HepG2 (cell line): ENCODE results near the gene SGPP1. TPM values are rescaled to one million over a fixed set of nuclear protein-coding genes. Genes with fewer than 3 reads are reported as not detected.
A peak's percentile ranks its signal among the peaks of the same experiment; 100 is the strongest.

Experiments used
- ATAC-seq: fragments of 200-7000 bp; cut with Tn5 transposase; 3 replicates; pipeline ENCODE4 v1.9.1; 2020; ENCODE audit warnings: mild to moderate bottlenecking, moderate library complexity
- BruUV-seq: library from RNA; stranded (reverse); fragments of 400-500 nt; replicated peaks from 2 replicates; lab custom pipeline; 2021; lab: Mats Ljungman, UMichigan
- CTCF ChIA-PET: fragments of 300-600 bp; formaldehyde crosslinking; extraction: SDS; loops from one replicate; lab custom pipeline; 2021; ENCODE audit warnings: low total read pairs, inconsistent platforms, low intra/inter-chr PET ratio; lab: Yijun Ruan, JAX
- POLR2A ChIA-PET: fragments of 350-600 bp; sonication (Branson Sonifier 250); formaldehyde crosslinking; loops from one replicate; lab custom pipeline; 2020; ENCODE audit warnings: antibody characterized with exemption, inconsistent platforms; lab: Yijun Ruan, JAX
- DNase-seq: peaks from one replicate; pipeline ENCODE4 v3.0.0-alpha.2; 2015; ENCODE audit warnings: low spot score
- FAIRE-seq: peaks from 3 replicates; lab custom pipeline; 2011; peaks lifted over from hg19 to GRCh38; lab: Jason Lieb, UNC
- H2AFZ ChIP-seq: one replicate; pipeline ENCODE4 v1.6.1; 2011; ENCODE audit warnings: low read length, inconsistent platforms
- H3K27ac ChIP-seq: fragments of 300-600 bp; 3 replicates; pipeline ENCODE4 v1.8.0; 2011; ENCODE audit warnings: mixed run types, mild to moderate bottlenecking, mixed read lengths, low read length, inconsistent platforms; ENCODE audit not compliant: insufficient read depth; ENCODE audit errors: extremely low read length
- H3K27me3 ChIP-seq, 2 experiments: fragments of 200-600 bp in 1 of 2; 2 replicates in 1 of 2; 3 replicates in 1 of 2; pipeline versions ENCODE4 v1.6.0 to v1.8.0; 2011; ENCODE audit warnings: low read length in 2 of 2, mild to moderate bottlenecking in 2 of 2, moderate library complexity in 2 of 2, inconsistent platforms in 1 of 2; ENCODE audit not compliant: insufficient read depth in 2 of 2, control insufficient read depth in 1 of 2
- H3K36me3 ChIP-seq, 2 experiments: fragments of 200-600 bp in 1 of 2; replicated peaks in 1 of 2; 2 replicates in 1 of 2; 3 replicates in 1 of 2; pipeline versions ENCODE4 v1.5.1 to v1.8.0; 2011; ENCODE audit warnings: low read length in 2 of 2, inconsistent platforms in 1 of 2; ENCODE audit not compliant: insufficient read depth in 2 of 2, control insufficient read depth in 1 of 2
- H3K4me1 ChIP-seq: 2 replicates; pipeline ENCODE4 v1.5.1; 2012; ENCODE audit warnings: low read length, inconsistent platforms; ENCODE audit not compliant: insufficient read depth
- H3K4me2 ChIP-seq: 2 replicates; pipeline ENCODE4 v1.6.0; 2011; ENCODE audit warnings: low read depth, low read length, inconsistent platforms
- H3K4me3 ChIP-seq, 3 experiments: fragments of 200-600 bp in 1 of 3; sonication (generic), shearing (Covaris generic) in 1 of 3; replicated peaks in 1 of 3; 2 replicates each; pipeline ENCODE4 v1.5.1; 2011 to 2016; ENCODE audit warnings: low read length in 3 of 3, inconsistent platforms in 2 of 3, low read depth in 2 of 3, mild to moderate bottlenecking in 2 of 3, control low read depth in 1 of 3, mixed read lengths in 1 of 3; ENCODE audit not compliant: insufficient read depth in 1 of 3
- H3K79me2 ChIP-seq: one replicate; pipeline ENCODE4 v1.6.1; 2011; ENCODE audit warnings: low read length, inconsistent platforms; ENCODE audit not compliant: insufficient read depth
- H3K9ac ChIP-seq: 2 replicates; pipeline ENCODE4 v1.6.0; 2011; ENCODE audit warnings: mild to moderate bottlenecking, low read depth, low read length, inconsistent platforms; ENCODE audit not compliant: insufficient read depth
- H3K9me3 ChIP-seq: 2 replicates; pipeline ENCODE4 v1.5.1; 2012; ENCODE audit warnings: mild to moderate bottlenecking, low read length
- H4K20me1 ChIP-seq: 2 replicates; pipeline ENCODE4 v1.6.0; 2011; ENCODE audit warnings: inconsistent platforms, mild to moderate bottlenecking, low read length, moderate library complexity; ENCODE audit not compliant: insufficient read depth
- FOXK2 ChIP-seq: fragments of 450-650 bp; IDR thresholded peaks from 2 replicates; pipeline ENCODE4 v1.6.1; 2016
- KLF16 ChIP-seq, 2 experiments: sonication (generic) in 1 of 2; formaldehyde crosslinking in 1 of 2; IDR thresholded peaks; 2 replicates each; pipeline versions ENCODE4 v1.6.1 to v1.8.0; 2016 to 2023; ENCODE audit warnings: missing genetic modification reagents in 2 of 2, missing compliant biosample characterization in 1 of 2
- MAFF ChIP-seq: IDR thresholded peaks from 2 replicates; pipeline ENCODE4 v1.6.1; 2011; ENCODE audit warnings: low read depth, low read length, improper control_type of control experiment
- MAFK ChIP-seq, 2 experiments: IDR thresholded peaks in 1 of 2; conservative IDR thresholded peaks in 1 of 2; 2 replicates each; pipeline ENCODE4 v1.6.1; 2011; ENCODE audit warnings: improper control_type of control experiment in 2 of 2, low read length in 2 of 2
- MEF2D ChIP-seq: sonication (generic); formaldehyde crosslinking; IDR thresholded peaks from 2 replicates; pipeline ENCODE4 v1.5.1; 2020; ENCODE audit warnings: mild to moderate bottlenecking, missing genetic modification reagents
- PHF21A ChIP-seq: sonication (generic); formaldehyde crosslinking; IDR thresholded peaks from 2 replicates; pipeline ENCODE4 v1.5.0; 2020; ENCODE audit warnings: mild to moderate bottlenecking, missing genetic modification reagents
- SP140L ChIP-seq: sonication (generic); formaldehyde crosslinking; IDR thresholded peaks from 2 replicates; pipeline ENCODE4 v1.4.0; 2020; ENCODE audit warnings: missing genetic modification reagents, borderline replicate concordance
- SRSF4 ChIP-seq: fragments of 200-400 bp; formaldehyde crosslinking; IDR thresholded peaks from one replicate; pipeline ENCODE4 v1.6.1; 2018; ENCODE audit warnings: mild to moderate bottlenecking, low read depth, low read length, moderate library complexity; ENCODE audit not compliant: poor library complexity, severe bottlenecking
- TBP ChIP-seq: sonication (generic); formaldehyde crosslinking; IDR thresholded peaks from 2 replicates; pipeline ENCODE4 v1.5.0; 2020; ENCODE audit warnings: missing genetic modification reagents
- ZFP1 ChIP-seq: IDR thresholded peaks from 2 replicates; pipeline ENCODE4 v1.6.1; 2016
- ZNF263 ChIP-seq: sonication (generic); formaldehyde crosslinking; IDR thresholded peaks from 2 replicates; pipeline ENCODE4 v1.4.0; 2020; ENCODE audit warnings: missing genetic modification reagents
- ZNF33A ChIP-seq: sonication (generic); formaldehyde crosslinking; IDR thresholded peaks from 2 replicates; pipeline ENCODE4 v1.5.1; 2020; ENCODE audit warnings: missing genetic modification reagents, mild to moderate bottlenecking, moderate library complexity, borderline replicate concordance
- ZNF367 ChIP-seq: sonication (generic); formaldehyde crosslinking; IDR thresholded peaks from 2 replicates; pipeline ENCODE4 v1.4.0; 2020; ENCODE audit warnings: missing genetic modification reagents, borderline replicate concordance
- ZNF784 ChIP-seq: sonication (generic); formaldehyde crosslinking; IDR thresholded peaks from 2 replicates; pipeline ENCODE4 v1.5.1; 2020; ENCODE audit warnings: missing genetic modification reagents, mild to moderate bottlenecking, borderline replicate concordance
- whole genome bisulfite sequencing: methylation state at CpG from one replicate; pipeline ENCODE4 v1.1.6; 2017; ENCODE audit warnings: low lambda C conversion rate; 5-methylcytosine and 5-hydroxymethylcytosine counted together
- in situ Hi-C: cut with HindIII; loops from 2 replicates; pipeline ENCODE4 v1.10.0; 2017; ENCODE audit warnings: low pct_unique_long_range_greater_than_20kb; ENCODE audit not compliant: extremely low pct_ligation_motif_present
- intact Hi-C: fragments of 100-400 bp; cut with micrococcal nuclease; formaldehyde crosslinking; loops from one replicate; pipeline ENCODE4 v1.10.0; 2022; ENCODE audit not compliant: unreplicated experiment
- polyA plus RNA-seq, 8 experiments: library from polyadenylated mRNA; depleted of rRNA in 3 of 8; stranded (reverse) in 7 of 8; unstranded in 1 of 8; fragments of >200 nt; fragmentation: Illumina TruSeq in 4 of 8; extraction: Trizol in 4 of 8; gene quantifications; 2 replicates each; pipeline versions ENCODE4 v1.2.1 to v1.2.3, GENCODE V29; 2011 to 2016; ENCODE audit warnings: low read depth in 4 of 8, missing spikeins in 1 of 8, mixed read lengths in 1 of 8; ENCODE audit not compliant: insufficient read depth in 1 of 8
- total RNA-seq, 5 experiments: library from RNA; depleted of rRNA; stranded (reverse); fragments of >200 nt; fragmentation: Illumina TruSeq; extraction: Trizol; gene quantifications; 2 replicates each; pipeline ENCODE4 v1.2.3, GENCODE V29; 2016; ENCODE audit warnings: low read depth in 1 of 5
- TF ChIP-seq, protein P1 (sequence below): IDR thresholded peaks from 2 replicates; pipeline ENCODE4 v1.6.1; 2016; ENCODE audit warnings: missing genetic modification reagents, missing compliant biosample characterization
- TF ChIP-seq, protein P2 (sequence below): sonication (generic); formaldehyde crosslinking; IDR thresholded peaks from 2 replicates; pipeline ENCODE4 v1.8.0; 2022; ENCODE audit warnings: mild to moderate bottlenecking, missing genetic modification reagents, borderline replicate concordance

The SGPP1 gene
- total and polyA plus RNA-seq, 2 of the 13 experiments (the other 11 are each of a cell fraction or from before 2014, with no cell fraction given) = 6.4 to 6.8 TPM

GRCh38 chr14:63642656-63643382, 85.0 kb downstream of the SGPP1 start:
- intact Hi-C loops = loop anchor here (1.0 to 5.0 kb wide), 3 partner anchors 16 to 101 kb away; partner anchors contain the start of genes PPP2R5E and SGPP1
- DNase-seq = no peak
- POLR2A ChIA-PET = interaction anchor here (0.7 to 2.4 kb wide), 11 partner anchors 9 to 254 kb away, joined by 3 to 25 read pairs (median 5); partner anchors contain the start of gene PPP2R5E

GRCh38 chr14:63642229-63642611, 85.6 kb downstream of the SGPP1 start:
- ChIA-PET POLR2A (interaction anchor here (0.7 to 2.4 kb wide), 12 partner anchors 10 to 253 kb away, joined by 3 to 25 read pairs (median 4); partner anchors contain the start of gene PPP2R5E), CTCF (no interaction called here)
- FAIRE-seq = no peak
- Histone ChIP-seq H3K9ac (peak overlapping the region; percentile 94), H3K4me3 (peak overlapping the region; percentile 63 to 77 (median 74)), H3K36me3 (no peaks in the 10 kb centered on the region), H3K79me2 (peaks cover 34% of the 10 kb centered on the region), H3K27me3 (no peaks in the 10 kb centered on the region), H3K4me1 (peaks cover 40% of the 10 kb centered on the region), H3K4me2 (peak overlapping the region; percentile 78), H3K9me3 (no peaks in the 10 kb centered on the region), H2AFZ (peak overlapping the region; percentile 91), H4K20me1 (no peaks in the 10 kb centered on the region), H3K27ac (peak overlapping the region; percentile 95)
- peak; percentile 85 for ATAC-seq
- WGBS = 2% methylated on average over 10 of the region's 12 CpGs
- TSS peak; percentile 84 for BruUV-seq
- intact Hi-C loops (loop anchor here (1.0 to 5.0 kb wide), 3 partner anchors 17 to 100 kb away; partner anchors contain the start of genes PPP2R5E and SGPP1), in situ Hi-C loops (no loop called here)
- peak; percentile 94 for DNase-seq
- TF ChIP-seq ZNF367 = no peak
- no peak; the same call in 1 of the 2 replicates for TF ChIP-seq ZFP1 (CRISPR knock-in tag)
- TF ChIP-seq, protein P1, sequence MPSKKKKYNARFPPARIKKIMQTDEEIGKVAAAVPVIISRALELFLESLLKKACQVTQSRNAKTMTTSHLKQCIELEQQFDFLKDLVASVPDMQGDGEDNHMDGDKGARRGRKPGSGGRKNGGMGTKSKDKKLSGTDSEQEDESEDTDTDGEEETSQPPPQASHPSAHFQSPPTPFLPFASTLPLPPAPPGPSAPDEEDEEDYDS (CRISPR knock-in tag) = peak; percentile 7; the same call in 1 of the 2 replicates
- TF ChIP-seq PHF21A (CRISPR knock-in tag) = peak; percentile 14; the same call in 1 of the 2 replicates
- TF ChIP-seq MEF2D (CRISPR knock-in tag) = no peak
- TF ChIP-seq, protein P2, sequence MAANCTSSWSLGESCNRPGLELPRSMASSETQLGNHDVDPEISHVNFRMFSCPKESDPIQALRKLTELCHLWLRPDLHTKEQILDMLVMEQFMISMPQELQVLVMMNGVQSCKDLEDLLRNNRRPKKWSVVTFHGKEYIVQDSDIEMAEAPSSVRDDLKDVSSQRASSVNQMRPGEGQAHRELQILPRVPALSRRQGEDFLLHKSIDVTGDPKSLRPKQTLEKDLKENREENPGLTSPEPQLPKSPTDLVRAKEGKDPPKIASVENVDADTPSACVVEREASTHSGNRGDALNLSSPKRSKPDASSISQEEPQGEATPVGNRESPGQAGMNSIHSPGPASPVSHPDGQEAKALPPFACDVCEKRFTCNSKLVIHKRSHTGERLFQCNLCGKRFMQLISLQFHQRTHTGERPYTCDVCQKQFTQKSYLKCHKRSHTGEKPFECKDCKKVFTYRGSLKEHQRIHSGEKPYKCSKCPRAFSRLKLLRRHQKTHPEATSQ (CRISPR knock-in tag) = no peak
- no peak for TF ChIP-seq SP140L (CRISPR knock-in tag)
- TF ChIP-seq SRSF4 = no peak
- no peak for TF ChIP-seq ZNF784 (CRISPR knock-in tag)
- no peak for TF ChIP-seq ZNF263 (CRISPR knock-in tag)
- no peak for TF ChIP-seq TBP
- TF ChIP-seq ZNF33A (CRISPR knock-in tag) = no peak

More at GRCh38 chr14:63642656-63643382, 85.0 kb downstream of the SGPP1 start:
- no TSS peak for BruUV-seq
- Histone ChIP-seq H3K9ac (peak overlapping the region; percentile 94), H3K4me2 (peak overlapping the region; percentile 78), H3K27ac (peak overlapping the region; percentile 95), H3K27me3 (no peaks in the 10 kb centered on the region), H3K9me3 (no peaks in the 10 kb centered on the region), H3K4me1 (peaks cover 39% of the 10 kb centered on the region), H3K36me3 (no peaks in the 10 kb centered on the region), H3K4me3 (peak overlapping the region; percentile 63 to 77 (median 74)), H2AFZ (no peak overlapping the region), H4K20me1 (no peaks in the 10 kb centered on the region), H3K79me2 (peaks cover 28% of the 10 kb centered on the region)
- 46% methylated on average over 8 of the region's 8 CpGs for WGBS
- in situ Hi-C loops = no loop called here
- CTCF ChIA-PET = no interaction called here
- ATAC-seq = no peak
- FAIRE-seq = no peak
- TF ChIP-seq KLF16 (CRISPR knock-in tag; IDR thresholded peaks at IDR 0.05) (peak in 1 of 2 experiments; percentile 12; a peak in 1 of 4 replicates), MAFF (peak; percentile 41; the same call in 1 of the 2 replicates), FOXK2 (no peak), MAFK (conservative IDR thresholded peaks at IDR 0.05 in 1 of 2, IDR thresholded peaks at IDR 0.05 in 1 of 2; ENCODE audit: low read length in 2 of 2) (peak; percentile 33 to 47; a peak in 3 of 4 replicates)
